ENCODE data around the gene ETV1. TPM values are rescaled to one million over a fixed set of nuclear protein-coding genes. Genes with fewer than 3 reads are reported as not detected.

The ETV1 gene
- total and polyA plus RNA-seq, 9 of the 15 experiments (the other 6 are each of a cell fraction or from before 2014, with no cell fraction given) = 7.2 to 27.4 (median 14.0) TPM

DNA sequence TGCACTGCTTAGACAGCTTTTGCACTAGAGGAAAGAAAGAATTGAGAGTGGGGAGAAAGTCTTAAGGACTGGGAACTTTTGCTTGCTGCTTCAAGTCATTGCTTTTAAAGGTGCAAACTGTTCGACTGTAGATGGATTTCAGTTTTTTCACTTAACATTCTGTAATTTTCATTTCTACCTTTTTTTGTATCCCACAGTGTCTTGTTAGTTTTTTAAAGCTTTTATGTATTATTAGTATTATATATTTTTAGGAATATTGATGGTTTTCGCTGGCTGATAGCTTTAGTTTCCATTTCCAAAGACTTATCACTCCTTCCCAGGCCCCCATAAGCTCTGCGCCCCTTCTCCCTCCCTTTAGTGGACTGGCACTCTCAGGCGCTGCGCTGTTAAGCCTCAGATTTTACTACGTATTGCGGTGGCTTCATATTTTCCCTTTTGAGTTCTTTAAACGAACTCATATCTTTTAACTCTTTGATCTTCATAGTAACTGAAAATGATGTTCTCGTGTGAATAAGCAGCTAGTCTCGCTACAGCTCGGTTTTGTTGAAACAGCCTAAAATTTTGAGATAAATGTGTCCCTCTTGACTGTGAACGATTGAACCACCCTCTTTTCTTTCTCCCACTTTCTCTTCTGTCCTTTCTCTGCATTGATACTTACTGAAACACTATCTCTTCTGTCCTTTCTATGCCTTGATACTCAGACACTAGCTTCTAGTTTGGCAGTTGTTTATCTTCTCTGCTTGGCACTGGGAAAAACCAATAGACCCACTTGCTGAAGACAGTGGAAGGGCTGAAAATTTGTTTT is 2.5 kb upstream of the ETV1 start (continued):
- TF ChIP-seq CHD7 (IDR thresholded peaks at IDR 0.05; ENCODE audit: low read depth, low read length) (no peak), MYC (IDR thresholded peaks at IDR 0.05; ENCODE audit: low read depth, low read length) (no peak), MYC (CRISPR knock-in tag; IDR thresholded peaks at IDR 0.05; ENCODE audit: borderline replicate concordance, low read depth) (no peak), GATAD2B (IDR thresholded peaks at IDR 0.05; ENCODE audit: borderline replicate concordance) (no peak), ZNF197 (CRISPR knock-in tag; IDR thresholded peaks at IDR 0.05; ENCODE audit: low read depth) (no peak), HINFP (tag; conservative IDR thresholded peaks at IDR 0.05; ENCODE audit: low read depth) (no peak)
